ENCODE measurements around the gene HCCS. TPM values are rescaled to one million over a fixed set of nuclear protein-coding genes. Genes with fewer than 3 reads are reported as not detected.
"Not testable (repeated sequence)": the region's sequence is repeated elsewhere in the genome, so short reads cannot be mapped to it uniquely, and the experiment has no call there.

HCCS gene
- total RNA-seq, 1 experiment from 2014 or later: 63.2 TPM

GRCh38 chrX:11105080-11105479 lies 6.1 kb upstream of the HCCS start:
- DNase-seq: no peak
- no peaks in the 10 kb centered on the region for H3K27me3 ChIP-seq

GRCh38 chrX:11108253-11108941 lies 2.7 kb upstream of the HCCS start:
- Histone ChIP-seq H3K9me3 (replicated peaks) (no peaks in the 10 kb centered on the region), H3K36me3 (peaks cover 24% of the 10 kb centered on the region), H3K4me1 (peaks cover 17% of the 10 kb centered on the region), H3K4me3 (no peak overlapping the region), H3K27me3 (no peaks in the 10 kb centered on the region), H3K27ac (no peak overlapping the region)
- no peak for DNase-seq

More at GRCh38 chrX:11105080-11105479, 6.1 kb upstream of the HCCS start:
- H3K4me1 ChIP-seq: peaks cover 21% of the 10 kb centered on the region
- H3K36me3 ChIP-seq: peaks cover 22% of the 10 kb centered on the region
- H3K27ac ChIP-seq: no peak overlapping the region
- no peak overlapping the region for H3K4me3 ChIP-seq
- H3K9me3 ChIP-seq (replicated peaks): no peaks in the 10 kb centered on the region

GRCh38 chrX:11109968-11110367 lies 1.2 kb upstream of the HCCS start:
- no peaks in the 10 kb centered on the region for H3K27me3 ChIP-seq
- no peaks in the 10 kb centered on the region for H3K9me3 ChIP-seq (replicated peaks)
- H3K4me1 ChIP-seq: peaks cover 25% of the 10 kb centered on the region
- DNase-seq: peak in 1 of 2 experiments; percentile 35
- H3K27ac ChIP-seq: peak overlapping the region; percentile 79
- H3K36me3 ChIP-seq: peaks cover 31% of the 10 kb centered on the region
- peak overlapping the region; percentile 89 for H3K4me3 ChIP-seq

GRCh38 chrX:11111947-11112346 lies 815 bp downstream of the HCCS start:
- no peak for DNase-seq
- peaks cover 25% of the 10 kb centered on the region for H3K4me1 ChIP-seq
- H3K4me3 ChIP-seq: peak overlapping the region; percentile 89
- H3K27me3 ChIP-seq: no peaks in the 10 kb centered on the region
- H3K9me3 ChIP-seq (replicated peaks): no peaks in the 10 kb centered on the region
- H3K36me3 ChIP-seq: peaks cover 34% of the 10 kb centered on the region
- H3K27ac ChIP-seq: peak overlapping the region; percentile 79

GRCh38 chrX:11113731-11114130 lies 2.6 kb downstream of the HCCS start:
- Histone ChIP-seq H3K9me3 (replicated peaks) (no peaks in the 10 kb centered on the region), H3K27ac (peak overlapping the region; percentile 56), H3K27me3 (no peaks in the 10 kb centered on the region), H3K4me3 (no peak overlapping the region), H3K4me1 (peaks cover 22% of the 10 kb centered on the region), H3K36me3 (peaks cover 51% of the 10 kb centered on the region)
- peak; percentile 66 to 74 for DNase-seq

GRCh38 chrX:11117745-11118144 lies 6.6 kb downstream of the HCCS start:
- H3K27me3 ChIP-seq: no peaks in the 10 kb centered on the region
- no peak for DNase-seq
- peaks cover 89% of the 10 kb centered on the region for H3K36me3 ChIP-seq
- H3K9me3 ChIP-seq (replicated peaks): no peaks in the 10 kb centered on the region
- peaks cover 15% of the 10 kb centered on the region for H3K4me1 ChIP-seq
- no peak overlapping the region for H3K4me3 ChIP-seq
- no peak overlapping the region for H3K27ac ChIP-seq

- DNase-seq: no peak
- no peaks in the 10 kb centered on the region for H3K27me3 ChIP-seq
- no peak overlapping the region for H3K27ac ChIP-seq
- peaks cover 87% of the 10 kb centered on the region for H3K36me3 ChIP-seq
- H3K9me3 ChIP-seq (replicated peaks): no peaks in the 10 kb centered on the region
- H3K4me1 ChIP-seq: no peaks in the 10 kb centered on the region; the same call in 1 of the 2 replicates
- no peak overlapping the region for H3K4me3 ChIP-seq
Measured at GRCh38 chrX:11119313-11119943, 8.3 kb downstream of the HCCS start.

- peaks cover 51% of the 10 kb centered on the region for H3K36me3 ChIP-seq
- not testable (repeated sequence) for H3K4me1 ChIP-seq; H3K9me3 ChIP-seq (replicated peaks); H3K4me3 ChIP-seq; H3K27ac ChIP-seq; DNase-seq; H3K27me3 ChIP-seq
Measured at GRCh38 chrX:11123087-11123486, 12.0 kb downstream of the HCCS start.

GRCh38 chrX:11124112-11124511 lies 13.0 kb downstream of the HCCS start:
- Histone ChIP-seq H3K9me3 (replicated peaks) (0 out of 2 replicates have a peak, but pooled peaks cover 6% of the 10 kb centered on the region), H3K27me3 (no peaks in the 10 kb centered on the region), H3K4me1 (no peaks in the 10 kb centered on the region), H3K27ac (no peak overlapping the region), H3K36me3 (peaks cover 41% of the 10 kb centered on the region), H3K4me3 (no peak overlapping the region)
- no peak for DNase-seq

- Histone ChIP-seq H3K27ac (no peak overlapping the region), H3K4me1 (no peaks in the 10 kb centered on the region), H3K36me3 (peaks cover 31% of the 10 kb centered on the region), H3K4me3 (no peak overlapping the region), H3K9me3 (replicated peaks) (0 out of 2 replicates have a peak, but pooled peaks cover 6% of the 10 kb centered on the region), H3K27me3 (no peaks in the 10 kb centered on the region)
- DNase-seq: no peak
Measured at GRCh38 chrX:11125060-11125459, 13.9 kb downstream of the HCCS start.

- H3K36me3 ChIP-seq: no peaks in the 10 kb centered on the region
- 0 out of 2 replicates have a peak, but pooled peaks cover 7% of the 10 kb centered on the region for H3K4me1 ChIP-seq
- no peak for DNase-seq
- no peaks in the 10 kb centered on the region for H3K27me3 ChIP-seq
- no peak overlapping the region for H3K27ac ChIP-seq
- H3K4me3 ChIP-seq: no peak overlapping the region
- H3K9me3 ChIP-seq (replicated peaks): 0 out of 2 replicates have a peak, but pooled peaks cover 6% of the 10 kb centered on the region
Measured at GRCh38 chrX:11129534-11130105, 18.5 kb downstream of the HCCS start.

- Histone ChIP-seq H3K36me3 (no peaks in the 10 kb centered on the region), H3K9me3 (replicated peaks) (0 out of 2 replicates have a peak, but pooled peaks cover 6% of the 10 kb centered on the region), H3K27me3 (no peaks in the 10 kb centered on the region), H3K4me1 (0 out of 2 replicates have a peak, but pooled peaks cover 7% of the 10 kb centered on the region), H3K4me3 (no peak overlapping the region), H3K27ac (no peak overlapping the region)
- no peak for DNase-seq
Measured at GRCh38 chrX:11130136-11130535, 19.0 kb downstream of the HCCS start.

- peaks cover 7% of the 10 kb centered on the region; the same call in 1 of the 2 replicates for H3K4me1 ChIP-seq
- H3K27ac ChIP-seq: no peak overlapping the region
- no peaks in the 10 kb centered on the region for H3K36me3 ChIP-seq
- no peak for DNase-seq
- no peaks in the 10 kb centered on the region for H3K27me3 ChIP-seq
- H3K9me3 ChIP-seq (replicated peaks): 0 out of 2 replicates have a peak, but pooled peaks cover 6% of the 10 kb centered on the region
- no peak overlapping the region for H3K4me3 ChIP-seq
Measured at GRCh38 chrX:11131146-11131545, 20.0 kb downstream of the HCCS start.

- Histone ChIP-seq H3K27me3 (no peaks in the 10 kb centered on the region), H3K36me3 (no peaks in the 10 kb centered on the region)
Measured at GRCh38 chrX:11135564-11136185, 24.5 kb downstream of the HCCS start.

More at GRCh38 chrX:11135564-11136185, 24.5 kb downstream of the HCCS start:
- H3K9me3 ChIP-seq (replicated peaks): no peaks in the 10 kb centered on the region
- DNase-seq: peak in 1 of 2 experiments; percentile 28
- no peak overlapping the region for H3K27ac ChIP-seq
- H3K4me3 ChIP-seq: no peak overlapping the region
- peaks cover 17% of the 10 kb centered on the region for H3K4me1 ChIP-seq

All from SJCRH30 (cell line).